HG02943 (cell line): ENCODE results near the gene DAAM1.

Experiments
- ATAC-seq: cut with Tn5 transposase; IDR thresholded peaks from one replicate; pipeline ENCODE4 v1.9.1; 2021; ENCODE audit warnings: mild to moderate bottlenecking, low read depth, moderate library complexity; ENCODE audit not compliant: unreplicated experiment

The DAAM1 gene

DNA sequence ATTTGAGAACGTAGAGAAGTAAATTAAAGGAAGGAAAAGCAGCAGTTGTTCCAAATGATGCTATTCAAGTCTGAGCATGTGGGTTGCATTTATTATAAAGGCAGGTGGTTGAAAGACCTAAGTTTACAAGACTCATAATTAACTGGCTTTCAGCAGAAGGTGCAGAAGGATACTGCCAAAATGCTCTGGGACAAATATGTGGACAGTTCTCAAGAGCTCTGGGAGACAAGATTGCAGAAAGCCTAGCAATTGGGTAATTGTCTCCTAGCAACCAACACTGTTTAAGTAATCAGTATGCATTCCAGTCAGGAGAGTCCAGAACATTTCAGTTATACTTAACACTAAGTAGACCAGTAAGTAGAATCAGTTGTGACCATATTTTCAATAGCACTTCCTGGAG is 145.2 kb downstream of the DAAM1 start:
- ATAC-seq: no peak

DNA sequence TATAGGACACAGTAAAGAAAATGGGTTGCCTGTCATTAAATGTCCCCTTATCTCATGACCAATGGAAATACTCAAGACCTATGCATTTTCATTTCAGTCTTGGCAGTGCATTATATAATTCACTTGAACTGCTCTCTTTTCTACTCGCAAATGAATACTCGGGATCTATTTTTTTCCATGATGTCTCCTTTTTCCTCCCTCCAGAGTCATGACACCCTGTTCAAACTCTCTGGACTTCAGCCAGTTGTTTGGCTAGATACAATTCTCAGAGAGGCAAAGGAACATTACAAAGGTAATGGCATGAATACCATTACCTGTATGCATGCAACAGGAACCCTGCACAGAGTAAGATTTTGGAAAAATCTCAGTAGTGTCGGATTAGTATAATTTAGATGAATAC is 145.8 kb downstream of the DAAM1 start:
- ATAC-seq: no peak

DNA sequence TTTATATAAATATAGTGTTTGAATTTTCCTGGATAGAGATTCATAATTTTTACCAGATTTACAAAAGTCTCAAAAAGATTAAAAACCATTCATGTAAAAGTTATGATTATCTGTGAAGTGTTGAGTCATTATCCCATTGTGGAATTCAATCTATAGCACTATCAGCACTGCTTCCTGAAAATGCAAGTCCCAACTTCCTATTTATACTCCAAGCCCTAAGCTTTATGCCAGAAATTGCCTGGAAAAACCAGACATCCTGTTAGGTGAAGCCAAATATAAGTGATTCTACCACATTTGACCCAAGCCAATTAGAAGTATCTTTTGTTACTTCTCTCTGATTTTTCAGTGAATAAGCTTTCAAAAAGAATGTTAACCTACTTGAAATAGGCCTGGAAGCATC is 147.6 kb downstream of the DAAM1 start:
- ATAC-seq: no peak

DNA sequence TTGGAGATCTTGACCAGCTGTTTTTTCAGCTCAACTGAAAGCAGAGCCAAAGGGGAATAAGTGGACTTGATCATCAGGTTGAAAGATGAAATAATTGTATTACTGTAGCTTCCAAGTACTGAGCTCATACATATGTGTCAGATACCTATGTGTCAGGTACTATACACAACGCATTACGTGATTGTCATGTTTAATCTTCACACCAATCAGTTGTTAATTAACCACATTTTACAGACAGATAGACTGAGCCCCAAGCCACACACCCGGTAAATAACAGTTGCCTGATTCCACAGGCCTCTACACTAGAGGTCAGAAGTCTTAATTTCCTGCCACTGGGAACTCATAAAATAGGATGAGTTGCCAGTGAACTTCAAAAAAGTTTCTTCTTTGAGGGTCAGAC is 148.2 kb downstream of the DAAM1 start:
- ATAC-seq: no peak

DNA sequence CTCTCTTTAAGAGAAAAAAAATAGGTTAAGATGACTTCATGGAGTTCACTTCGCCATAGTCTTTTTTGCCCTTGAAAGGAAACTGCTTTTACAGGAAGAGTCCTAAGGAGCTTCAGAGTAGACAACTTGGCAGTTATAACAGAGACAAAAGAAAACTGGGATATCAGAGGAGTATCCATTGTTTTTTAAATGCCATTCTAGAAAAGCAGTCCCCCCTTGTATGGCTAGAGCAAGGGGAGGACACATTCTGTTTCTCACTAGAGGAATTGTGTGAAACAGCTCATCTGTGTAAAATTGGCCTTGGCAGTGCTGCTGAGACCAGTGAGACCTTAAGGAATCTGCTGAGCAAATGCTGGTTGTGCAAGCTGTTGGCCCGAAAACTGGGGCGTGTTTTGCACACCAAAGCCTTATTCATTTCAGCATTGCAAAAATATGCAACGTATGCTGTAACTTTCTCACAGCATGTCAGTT is 148.7 kb downstream of the DAAM1 start:
- no peak for ATAC-seq

DNA sequence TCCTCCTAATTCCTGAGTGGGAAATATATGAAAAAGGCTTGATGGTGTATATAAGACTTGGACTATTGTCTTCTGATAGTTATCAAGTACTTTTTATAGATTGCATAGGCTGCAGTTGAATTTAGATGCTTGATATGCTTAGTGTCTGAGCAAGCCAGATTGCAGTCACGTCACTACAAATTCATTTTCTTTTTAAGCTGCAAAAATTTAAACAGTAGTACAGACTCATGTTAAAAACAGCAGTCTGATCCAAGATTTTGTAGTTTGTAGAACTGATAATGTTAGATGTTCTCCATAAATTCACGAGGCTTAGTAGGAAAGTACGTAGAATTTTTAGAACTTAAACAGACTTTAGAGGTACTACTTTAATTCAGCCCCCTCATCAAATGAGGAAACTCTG is 150.3 kb downstream of the DAAM1 start:
- no peak for ATAC-seq

DNA sequence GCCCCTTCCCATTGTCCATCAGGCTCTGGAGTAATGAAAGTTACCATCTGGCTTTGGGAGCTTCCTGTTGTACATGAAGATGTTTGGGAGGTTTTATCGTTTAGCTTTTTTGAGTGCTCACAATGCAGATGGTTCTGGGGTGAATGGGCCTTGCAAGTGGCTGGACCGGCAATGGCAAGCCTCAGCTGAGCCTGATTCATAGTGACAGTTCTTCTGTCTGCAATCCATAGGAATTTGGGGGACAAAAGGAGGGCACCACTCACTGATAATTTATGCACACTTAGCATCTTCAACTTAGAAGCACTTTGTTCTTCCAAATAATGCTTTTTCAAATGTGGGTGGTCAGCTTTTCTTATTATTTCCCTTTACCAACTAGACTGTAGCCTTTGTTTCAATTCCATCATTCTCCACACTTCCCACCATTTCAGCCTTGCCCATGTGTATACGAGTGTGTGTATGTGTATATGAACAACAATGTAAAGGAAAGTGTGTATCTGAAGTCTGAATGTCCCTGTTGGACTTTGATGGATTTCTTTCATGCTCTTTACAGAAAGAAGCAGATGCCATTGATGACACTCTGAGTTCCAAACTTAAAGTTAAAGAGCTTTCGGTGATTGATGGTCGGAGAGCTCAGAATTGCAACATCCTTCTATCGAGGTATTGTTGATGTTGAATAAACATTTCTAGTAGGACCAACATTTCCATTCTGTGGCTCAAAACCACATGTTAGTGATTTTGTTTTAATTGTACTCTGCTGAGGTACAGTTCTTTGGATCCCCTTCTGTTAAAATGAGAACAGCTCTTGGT is 151.3 kb downstream of the DAAM1 start:
- ATAC-seq: no peak

DNA sequence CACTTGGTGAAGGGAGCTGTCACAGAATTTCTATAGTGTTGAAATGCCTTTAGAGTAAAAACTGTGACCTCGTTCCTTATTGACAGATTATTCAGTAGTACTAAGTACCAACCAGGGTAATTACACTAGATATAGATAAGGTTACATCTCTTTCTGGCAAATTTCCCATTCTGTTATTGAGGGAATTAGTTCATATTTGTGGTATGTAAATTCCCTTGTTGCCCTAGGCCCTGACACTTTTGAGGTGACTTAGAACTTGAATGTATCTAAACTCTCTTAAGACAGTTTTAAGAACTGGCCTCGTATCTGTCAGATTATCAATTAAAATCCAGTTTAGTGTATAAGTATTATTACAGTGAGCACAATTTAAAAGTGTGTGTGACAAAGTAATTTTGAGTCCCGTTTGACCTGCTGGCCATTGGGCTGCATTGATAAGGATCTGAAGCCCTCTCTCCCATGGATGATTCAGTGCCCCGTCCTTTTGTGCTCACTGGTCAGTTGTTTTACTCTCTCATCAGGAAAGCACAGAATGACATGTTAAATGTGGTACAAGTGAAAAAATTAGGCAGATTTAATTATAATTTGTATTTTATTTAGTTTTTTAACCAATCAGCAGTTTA is 153.5 kb downstream of the DAAM1 start:
- ATAC-seq: no peak

DNA sequence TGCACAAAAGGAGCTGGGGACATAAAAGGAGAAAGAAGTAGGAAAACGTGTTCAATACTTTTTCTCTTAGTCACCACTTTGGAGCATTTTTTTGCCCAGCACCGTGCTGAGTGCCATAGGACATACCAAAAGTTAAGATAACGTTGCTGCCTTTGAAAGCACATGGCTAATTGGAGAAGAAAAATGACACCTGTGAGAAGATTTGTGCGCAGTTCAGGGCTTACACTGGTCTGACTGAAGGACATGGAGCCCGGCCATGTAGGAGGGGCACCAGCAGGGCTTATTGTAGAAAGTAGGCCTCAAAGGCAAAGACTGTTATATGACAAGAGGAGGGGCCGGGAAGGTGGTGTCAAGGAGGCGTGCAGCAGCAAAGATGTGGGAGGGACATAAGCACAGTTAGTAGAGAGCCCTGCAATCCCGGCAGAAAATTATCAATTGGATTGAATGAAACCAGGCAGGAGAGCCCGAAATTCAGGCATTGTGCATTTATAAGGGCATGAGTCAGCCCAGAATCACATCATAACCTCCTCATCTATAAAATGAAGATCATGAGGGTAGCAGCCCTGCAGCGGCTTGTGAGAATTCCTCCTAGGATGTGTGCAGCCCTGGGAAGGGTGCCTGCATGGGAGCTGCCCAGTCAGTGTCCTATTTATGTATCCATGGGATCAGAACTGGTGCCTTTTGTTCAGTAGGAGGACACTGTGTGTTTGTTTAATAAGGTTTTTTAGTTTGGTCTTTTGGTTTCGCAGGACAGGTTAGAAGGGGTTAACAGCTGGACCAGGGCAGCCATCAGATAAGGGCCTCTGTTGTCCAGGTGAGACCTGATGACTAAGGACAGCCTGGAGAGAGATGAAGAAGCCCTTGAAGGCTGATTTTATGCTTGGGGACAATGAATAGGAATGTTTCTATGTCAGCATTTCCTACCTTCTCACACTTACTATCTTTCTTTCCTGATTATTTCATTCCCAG is 154.3 kb downstream of the DAAM1 start:
- no peak for ATAC-seq

DNA sequence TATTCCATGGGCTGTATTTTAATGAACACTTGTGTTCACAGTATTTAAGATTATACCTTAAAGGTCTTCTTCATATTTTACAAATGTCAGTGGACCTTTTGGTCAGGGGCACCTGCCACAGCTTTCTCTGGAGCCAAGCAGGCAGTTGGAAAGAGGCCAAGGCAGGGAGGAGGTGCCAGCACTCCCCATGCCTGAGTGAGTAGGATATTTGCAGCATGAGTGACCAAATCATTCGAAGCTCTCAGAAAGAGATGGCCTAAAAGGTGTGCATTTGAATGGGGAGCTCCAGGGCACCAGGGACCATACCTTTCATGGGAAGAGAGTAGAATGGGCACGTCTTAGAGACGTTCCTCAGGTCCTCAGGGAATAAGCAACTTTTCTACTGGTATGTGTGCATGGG is 155.1 kb downstream of the DAAM1 start:
- no peak for ATAC-seq

DNA sequence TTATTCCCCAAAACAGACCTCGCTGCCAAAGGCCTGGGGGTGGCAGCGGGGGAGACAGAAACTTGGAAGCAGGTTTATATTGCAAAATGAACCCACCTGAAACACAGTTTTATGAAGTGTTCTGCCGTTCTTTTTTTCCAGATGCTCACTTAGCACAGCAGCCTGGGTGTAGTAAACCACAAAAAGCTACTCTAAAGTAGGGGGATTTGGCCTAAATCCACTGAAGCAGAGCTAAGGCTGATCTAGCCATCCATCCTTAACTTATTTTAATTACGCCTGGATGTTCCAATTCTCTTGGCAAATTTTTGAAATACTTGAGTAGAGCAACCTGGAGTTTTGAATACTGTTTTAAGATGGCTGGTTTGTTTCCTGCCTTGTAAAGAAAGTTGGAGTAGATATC is 155.5 kb downstream of the DAAM1 start:
- ATAC-seq: no peak

DNA sequence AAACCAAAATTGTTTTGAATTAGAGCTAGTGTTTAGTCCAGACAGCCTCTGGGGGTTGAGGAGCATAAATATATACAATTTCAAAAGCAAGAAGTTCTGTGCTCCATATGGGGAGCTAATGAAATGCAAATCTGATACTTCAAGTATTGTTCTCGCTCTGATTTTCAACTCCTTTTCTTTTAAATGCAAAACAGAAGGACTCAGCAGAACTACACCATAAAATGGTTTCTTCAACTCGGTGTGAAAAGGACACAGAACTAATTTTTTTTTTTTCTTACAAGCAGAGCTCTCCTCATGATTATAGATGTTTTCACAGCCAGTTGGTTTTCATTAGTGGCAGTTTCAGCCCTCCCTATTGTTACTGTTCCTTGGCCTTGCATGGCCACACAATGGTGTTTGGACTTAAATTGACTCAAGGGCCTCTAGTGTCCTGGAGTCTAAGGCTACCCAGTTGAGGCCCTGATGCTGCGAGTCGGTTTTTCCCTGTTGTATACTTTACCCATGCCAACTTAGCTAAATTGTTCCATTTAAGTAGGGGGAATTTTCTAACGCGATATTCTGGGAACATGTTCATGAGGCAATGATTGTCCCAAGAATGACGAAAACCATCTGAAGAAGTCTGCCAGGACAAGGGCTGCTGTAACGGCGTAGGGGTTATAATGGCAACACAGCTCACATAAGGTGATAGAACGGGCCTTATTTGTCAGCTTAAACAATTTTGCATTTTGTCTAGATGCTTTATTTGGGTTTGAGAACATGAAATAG is 156.4 kb downstream of the DAAM1 start:
- no peak for ATAC-seq

DNA sequence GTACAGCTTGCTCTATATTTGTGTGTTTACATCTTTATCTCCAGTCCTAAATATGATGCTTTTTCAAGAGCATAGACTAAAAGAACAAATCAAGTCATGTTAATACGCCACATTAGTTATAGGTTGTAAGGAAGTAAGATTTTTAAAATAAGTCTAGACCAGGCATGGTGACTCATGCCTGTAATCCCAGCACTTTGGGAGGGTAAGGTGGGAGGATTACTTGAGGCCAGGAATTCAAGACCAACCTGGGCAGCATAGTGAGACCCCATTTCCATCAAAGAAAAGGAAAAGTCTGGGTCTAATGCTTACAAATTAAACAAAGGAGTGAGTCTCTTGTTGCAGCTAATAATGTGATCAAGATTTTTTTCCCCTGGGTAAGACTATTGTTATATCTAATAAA is 157.9 kb downstream of the DAAM1 start:
- ATAC-seq: no peak

DNA sequence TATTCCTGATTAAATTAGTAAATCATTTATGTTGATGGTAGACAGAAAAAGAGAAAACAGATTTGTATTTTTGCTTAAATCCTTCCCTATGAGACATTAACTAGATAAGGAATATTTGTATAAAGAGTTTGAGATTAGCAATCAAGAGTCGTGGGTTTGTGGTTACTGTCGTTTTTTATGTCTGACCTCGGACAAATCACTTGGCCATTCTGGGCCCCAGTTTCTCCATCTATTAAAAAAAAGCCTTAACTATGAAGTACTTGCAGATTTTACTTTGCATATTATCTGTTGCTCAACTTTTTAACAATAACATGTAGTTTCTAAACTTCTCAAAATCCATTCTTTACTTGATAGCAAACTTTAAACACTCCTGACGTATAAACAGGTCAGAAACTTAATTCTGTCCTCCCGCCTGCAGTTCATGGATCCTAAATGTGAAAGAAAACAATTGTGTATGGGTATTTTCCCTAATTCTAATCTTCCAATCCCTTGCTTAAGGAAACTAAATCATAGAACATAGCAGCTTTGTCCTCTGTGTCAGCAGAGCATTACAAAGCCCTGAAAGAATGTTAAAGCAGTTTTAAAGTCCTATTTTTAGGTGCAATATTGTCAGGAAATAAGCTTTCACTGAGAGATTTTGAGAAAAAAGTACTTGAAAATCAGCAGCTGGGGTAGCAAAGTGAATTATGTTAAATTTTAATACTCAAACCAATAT is 158.5 kb downstream of the DAAM1 start:
- ATAC-seq: no peak

DNA sequence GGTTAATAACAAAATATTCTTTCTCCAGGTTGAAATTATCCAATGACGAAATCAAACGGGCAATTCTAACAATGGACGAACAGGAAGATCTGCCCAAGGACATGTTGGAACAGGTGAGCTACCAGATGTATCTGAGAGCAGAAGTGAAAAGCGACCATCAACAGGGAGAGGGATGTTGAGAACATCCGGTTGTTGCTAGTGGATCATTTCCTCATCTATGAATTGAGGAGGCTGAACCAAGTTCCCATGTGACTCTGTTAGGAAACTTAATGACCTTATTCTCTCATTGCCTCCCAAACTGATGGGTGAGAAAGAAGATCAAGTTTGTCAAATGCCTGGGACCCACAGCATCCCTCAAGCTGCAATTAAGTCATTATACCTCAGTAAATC is 159.0 kb downstream of the DAAM1 start:
- ATAC-seq: no peak

DNA sequence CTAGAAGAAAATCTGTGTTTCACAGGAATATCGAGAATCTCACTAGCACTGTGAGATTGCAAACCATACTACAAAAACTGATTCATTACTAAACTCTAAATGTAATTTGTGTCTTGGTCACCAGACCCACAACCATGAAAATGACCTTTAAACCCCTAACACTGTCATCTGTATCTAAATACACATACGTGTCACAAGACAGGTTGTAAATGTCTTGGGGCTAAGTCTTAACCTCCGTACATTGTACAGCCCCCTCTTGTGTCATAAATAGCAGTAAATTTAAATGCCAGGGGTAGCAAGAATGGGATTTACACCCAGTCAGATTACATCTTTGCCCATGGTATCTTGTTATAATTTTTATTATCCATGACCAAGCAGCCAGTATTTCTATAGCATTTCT is 159.4 kb downstream of the DAAM1 start:
- ATAC-seq: no peak

DNA sequence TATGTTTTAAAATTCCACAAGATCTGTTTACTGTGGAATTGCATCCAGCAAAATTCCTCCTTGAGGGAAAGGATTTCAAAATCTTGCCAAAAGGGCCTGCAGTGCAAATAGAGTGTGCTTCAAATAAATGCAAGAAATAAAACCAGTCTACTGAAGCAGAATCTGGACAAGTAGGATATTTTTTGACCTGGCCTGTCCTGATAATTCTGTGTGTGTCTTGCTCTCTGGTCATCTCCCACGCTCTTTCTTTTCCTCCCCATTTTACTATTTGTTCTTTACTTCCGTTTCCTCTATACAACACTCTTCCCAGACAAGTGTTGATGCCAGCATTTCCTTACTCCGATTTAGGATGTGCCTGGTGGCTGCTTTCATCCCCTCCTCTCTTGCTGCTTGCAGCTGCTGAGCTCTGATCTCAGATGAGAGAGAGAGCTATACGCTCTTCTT is 160.8 kb downstream of the DAAM1 start:
- no peak for ATAC-seq

DNA sequence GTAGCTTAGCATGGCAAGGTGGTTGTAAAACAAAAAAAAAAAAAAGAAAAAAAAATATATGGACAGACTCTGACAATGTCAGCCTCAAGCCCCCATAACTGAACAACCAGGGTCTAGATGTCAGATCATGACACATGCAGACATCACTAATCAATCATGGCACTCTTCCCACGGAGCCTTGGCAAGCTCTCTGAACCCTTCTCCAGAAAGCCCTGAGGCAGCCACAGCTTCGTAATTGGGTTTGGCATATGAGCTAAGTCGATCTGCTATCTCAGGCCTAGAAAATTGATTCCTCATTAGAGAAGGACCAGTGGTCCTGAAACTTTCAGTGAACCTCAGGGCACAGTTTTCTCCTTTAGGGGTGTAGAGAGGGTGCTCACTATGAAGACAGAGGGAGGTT is 164.5 kb downstream of the DAAM1 start:
- no peak for ATAC-seq

DNA sequence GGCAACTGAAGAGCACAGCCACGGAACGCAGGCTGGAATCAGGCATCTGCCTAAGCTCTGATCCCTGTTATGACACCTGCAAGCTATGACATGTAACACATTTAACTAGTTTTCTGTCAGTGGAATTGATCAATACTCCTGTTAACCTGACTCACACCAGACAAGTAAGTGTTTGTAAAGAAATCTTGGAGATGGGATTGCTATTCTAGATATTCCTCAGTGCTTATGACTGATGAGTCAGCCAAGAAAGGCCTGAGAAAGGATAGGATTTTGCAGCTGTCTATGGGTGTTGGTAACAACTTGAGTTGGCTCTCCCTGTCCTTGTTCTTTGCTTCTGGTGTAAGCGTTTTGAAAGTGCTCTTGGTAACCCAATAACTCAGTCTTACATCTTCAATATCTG is 166.2 kb downstream of the DAAM1 start:
- ATAC-seq: no peak

DNA sequence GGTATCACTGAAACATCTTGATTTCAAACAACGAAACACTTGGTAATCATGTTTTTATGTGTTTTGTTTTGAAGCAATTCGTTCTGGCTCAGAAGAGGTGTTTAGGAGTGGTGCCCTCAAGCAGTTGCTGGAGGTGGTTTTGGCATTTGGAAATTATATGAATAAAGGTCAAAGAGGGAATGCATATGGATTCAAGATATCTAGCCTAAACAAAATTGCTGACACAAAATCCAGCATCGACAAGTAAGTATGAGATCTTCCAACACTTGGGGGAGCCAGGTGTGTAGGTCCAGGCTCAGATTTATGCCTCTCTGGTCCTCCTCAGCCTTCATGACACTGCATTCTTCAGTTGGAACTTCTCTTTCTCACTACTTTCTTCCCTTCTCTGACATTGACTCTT is 166.6 kb downstream of the DAAM1 start:
- ATAC-seq: no peak
